Suprapubic skin (tissue), 4 donors: Measurements from ENCODE around the gene PITPNM3. TPM values are rescaled to one million over a fixed set of nuclear protein-coding genes. Genes with fewer than 3 reads are reported as not detected.

Experiments used
- DNase-seq, 2 donors: peaks; one replicate each; pipeline ENCODE4 v3.0.0-alpha.2; 2019; ENCODE audit warnings: low spot score in 2 of 2
- H3K27ac ChIP-seq: fragments of 200-600 bp; sonication (generic); one replicate; pipeline ENCODE4 v1.5.1; 2019
- H3K27me3 ChIP-seq: fragments of 200-600 bp; sonication (generic); one replicate; pipeline ENCODE4 v1.5.1; 2019
- H3K36me3 ChIP-seq: fragments of 200-600 bp; sonication (generic); one replicate; pipeline ENCODE4 v1.5.1; 2019
- H3K4me1 ChIP-seq: fragments of 200-600 bp; sonication (generic); one replicate; pipeline ENCODE4 v1.5.1; 2019
- H3K4me3 ChIP-seq: fragments of 200-600 bp; sonication (generic); one replicate; pipeline ENCODE4 v1.5.1; 2019; ENCODE audit warnings: mild to moderate bottlenecking
- H3K9me3 ChIP-seq: fragments of 200-600 bp; sonication (generic); one replicate; pipeline ENCODE4 v1.5.1; 2019
- EP300 ChIP-seq: sonication (generic); formaldehyde crosslinking; IDR thresholded peaks from one replicate; pipeline ENCODE4 v1.6.1; 2017; ENCODE audit warnings: antibody characterized with exemption
- POLR2A ChIP-seq, 2 donors: fragments of 450-650 bp; IDR thresholded peaks; one replicate each; pipeline ENCODE4 v1.6.1; 2017; ENCODE audit warnings: antibody characterized with exemption in 2 of 2, mild to moderate bottlenecking in 2 of 2, moderate library complexity in 2 of 2
- POLR2AphosphoS5 ChIP-seq, 3 donors: sonication (generic); formaldehyde crosslinking; IDR thresholded peaks; one replicate each; pipeline ENCODE4 v1.6.1; 2017; ENCODE audit warnings: antibody characterized with exemption in 3 of 3
- WGBS: methylation state at CpG from one replicate; pipeline ENCODE4 v1.1.5; 2018; 5-methylcytosine and 5-hydroxymethylcytosine counted together
- total RNA-seq, 4 donors: library from RNA; depleted of rRNA; stranded (reverse); fragments of >200 nt; gene quantifications; one replicate each; pipeline ENCODE4 v1.1.0, GENCODE V29; 2016
- TF ChIP-seq, protein P1 (sequence below), 2 donors: fragments of 200-600 bp in 1 of 2; fragments of 450-650 bp in 1 of 2; sonication (generic) in 1 of 2; IDR thresholded peaks; one replicate each; pipeline ENCODE4 v1.5.1; 2016 to 2019; ENCODE audit warnings: antibody characterized with exemption in 2 of 2, mild to moderate bottlenecking in 1 of 2, moderate library complexity in 1 of 2

Gene PITPNM3
- total RNA-seq, 4 donors from 2014 or later = 16.4 to 31.1 (median 19.2) TPM

DNA sequence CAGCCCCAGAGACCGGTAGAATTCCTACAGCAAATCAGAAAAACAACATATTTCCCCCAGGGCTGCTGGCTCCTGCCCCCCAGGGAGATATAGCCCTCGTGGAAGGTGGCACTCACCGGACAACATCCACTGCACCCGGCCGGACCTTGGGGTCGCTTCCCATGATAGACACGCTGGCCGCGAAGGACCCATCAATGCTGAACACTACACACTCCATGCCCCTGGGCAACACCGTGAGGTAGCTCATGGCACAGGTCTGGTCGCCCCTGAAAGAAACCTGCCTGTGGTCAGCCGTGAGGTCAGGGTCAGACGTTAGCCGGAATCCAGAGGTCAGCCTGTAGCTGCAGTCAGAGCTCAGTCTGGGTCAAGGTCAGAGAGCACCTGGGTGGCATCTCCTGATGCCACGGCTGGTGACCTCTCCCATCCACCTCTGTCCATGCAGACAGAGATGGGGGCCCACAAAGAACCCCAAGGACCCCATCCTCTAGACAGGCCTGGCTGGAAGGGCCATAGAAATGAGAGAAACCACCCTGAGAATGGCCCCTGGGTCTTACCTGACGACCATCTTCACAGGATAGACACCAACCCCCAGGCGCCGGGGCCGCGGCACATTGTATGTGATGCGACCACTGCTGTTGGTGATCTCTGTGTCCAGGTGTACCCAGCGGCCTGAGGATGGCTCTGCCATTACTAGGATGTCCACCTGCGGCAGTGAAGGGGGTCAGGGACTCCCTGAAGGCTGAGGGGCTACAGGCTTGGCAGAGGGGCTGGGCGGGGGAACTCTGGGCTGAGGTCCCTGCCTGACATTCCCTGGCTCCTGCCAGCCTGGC lies 92.5 kb downstream of the PITPNM3 start:
- Histone ChIP-seq H3K4me1 (no peaks in the 10 kb centered on the region), H3K27me3 (no peaks in the 10 kb centered on the region), H3K36me3 (peaks cover 40% of the 10 kb centered on the region), H3K4me3 (no peak overlapping the region), H3K9me3 (no peaks in the 10 kb centered on the region), H3K27ac (no peak overlapping the region)
- TF ChIP-seq POLR2A (IDR thresholded peaks at IDR 0.05) = no peak
- no peak for TF ChIP-seq POLR2AphosphoS5 (IDR thresholded peaks at IDR 0.05)
- TF ChIP-seq, protein P1, sequence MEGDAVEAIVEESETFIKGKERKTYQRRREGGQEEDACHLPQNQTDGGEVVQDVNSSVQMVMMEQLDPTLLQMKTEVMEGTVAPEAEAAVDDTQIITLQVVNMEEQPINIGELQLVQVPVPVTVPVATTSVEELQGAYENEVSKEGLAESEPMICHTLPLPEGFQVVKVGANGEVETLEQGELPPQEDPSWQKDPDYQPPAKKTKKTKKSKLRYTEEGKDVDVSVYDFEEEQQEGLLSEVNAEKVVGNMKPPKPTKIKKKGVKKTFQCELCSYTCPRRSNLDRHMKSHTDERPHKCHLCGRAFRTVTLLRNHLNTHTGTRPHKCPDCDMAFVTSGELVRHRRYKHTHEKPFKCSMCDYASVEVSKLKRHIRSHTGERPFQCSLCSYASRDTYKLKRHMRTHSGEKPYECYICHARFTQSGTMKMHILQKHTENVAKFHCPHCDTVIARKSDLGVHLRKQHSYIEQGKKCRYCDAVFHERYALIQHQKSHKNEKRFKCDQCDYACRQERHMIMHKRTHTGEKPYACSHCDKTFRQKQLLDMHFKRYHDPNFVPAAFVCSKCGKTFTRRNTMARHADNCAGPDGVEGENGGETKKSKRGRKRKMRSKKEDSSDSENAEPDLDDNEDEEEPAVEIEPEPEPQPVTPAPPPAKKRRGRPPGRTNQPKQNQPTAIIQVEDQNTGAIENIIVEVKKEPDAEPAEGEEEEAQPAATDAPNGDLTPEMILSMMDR (IDR thresholded peaks at IDR 0.05) = no peak
- no peak for TF ChIP-seq EP300
- WGBS = 96% methylated on average over 21 of the region's 24 CpGs
- no peak for DNase-seq

DNA sequence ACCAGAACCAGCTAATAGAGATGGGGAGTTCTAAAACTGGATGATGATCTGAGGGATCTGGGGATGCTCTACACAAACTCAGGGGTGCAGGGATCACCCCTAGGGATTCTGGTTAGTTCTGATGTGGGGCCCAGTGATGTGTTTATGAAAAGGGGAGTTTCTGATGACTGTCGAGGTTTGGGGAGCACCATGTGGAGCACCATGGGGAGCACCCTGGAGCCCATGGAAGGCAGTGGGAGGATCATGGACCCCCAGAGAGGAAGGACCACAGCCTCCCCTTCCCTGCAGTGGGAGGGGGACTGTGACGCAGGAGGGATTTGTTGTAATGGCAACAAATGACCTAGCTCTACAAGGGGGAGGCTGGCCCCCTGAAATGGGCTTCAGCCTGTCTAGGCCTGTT lies 93.7 kb downstream of the PITPNM3 start:
- no peak overlapping the region for H3K4me3 ChIP-seq
- no peak for DNase-seq
- peaks cover 30% of the 10 kb centered on the region for H3K36me3 ChIP-seq
- H3K27ac ChIP-seq = no peak overlapping the region
- H3K4me1 ChIP-seq = no peaks in the 10 kb centered on the region
- H3K27me3 ChIP-seq = no peaks in the 10 kb centered on the region
- WGBS = 100% methylated on average over 2 of the region's 2 CpGs
- no peaks in the 10 kb centered on the region for H3K9me3 ChIP-seq
- TF ChIP-seq EP300 = no peak
- no peak for TF ChIP-seq POLR2AphosphoS5 (IDR thresholded peaks at IDR 0.05)
- no peak for TF ChIP-seq POLR2A (IDR thresholded peaks at IDR 0.05)
- TF ChIP-seq, protein P1 (IDR thresholded peaks at IDR 0.05) = no peak

DNA sequence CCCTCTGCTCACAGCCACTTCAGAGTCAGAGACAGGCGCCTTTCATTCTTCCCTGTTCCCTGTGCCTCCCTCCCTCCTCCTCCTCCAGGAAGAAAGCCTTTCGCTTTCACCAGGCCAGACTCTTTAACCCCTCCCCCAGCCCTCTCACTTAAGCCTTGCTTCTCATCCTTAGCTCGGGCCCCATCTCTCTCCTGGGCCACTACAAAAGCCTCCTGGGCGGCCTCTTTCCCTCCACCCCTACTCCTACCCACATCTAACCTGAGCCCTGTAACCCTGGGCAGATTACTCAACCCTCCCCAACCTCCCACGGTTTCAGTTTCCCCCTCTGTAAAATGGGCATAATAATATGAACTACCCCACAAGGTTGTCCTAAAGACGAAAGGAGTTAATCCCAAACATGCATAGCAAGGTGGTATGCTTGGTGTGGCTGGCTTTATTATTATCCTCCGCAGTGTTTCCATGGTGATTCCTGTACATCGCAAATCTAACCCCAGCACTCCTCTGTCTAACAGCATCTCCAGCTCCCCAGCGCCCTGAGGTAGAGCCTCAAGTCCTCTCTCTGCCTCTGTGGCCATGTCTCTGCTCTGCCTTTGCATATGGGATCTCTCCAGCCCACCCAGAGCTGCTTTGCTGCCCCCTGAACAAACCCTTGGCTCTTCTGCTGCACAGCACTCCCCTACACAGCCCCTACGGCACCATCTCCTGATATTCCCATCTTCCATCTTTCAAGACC lies 94.4 kb downstream of the PITPNM3 start:
- no peaks in the 10 kb centered on the region for H3K27me3 ChIP-seq

DNA sequence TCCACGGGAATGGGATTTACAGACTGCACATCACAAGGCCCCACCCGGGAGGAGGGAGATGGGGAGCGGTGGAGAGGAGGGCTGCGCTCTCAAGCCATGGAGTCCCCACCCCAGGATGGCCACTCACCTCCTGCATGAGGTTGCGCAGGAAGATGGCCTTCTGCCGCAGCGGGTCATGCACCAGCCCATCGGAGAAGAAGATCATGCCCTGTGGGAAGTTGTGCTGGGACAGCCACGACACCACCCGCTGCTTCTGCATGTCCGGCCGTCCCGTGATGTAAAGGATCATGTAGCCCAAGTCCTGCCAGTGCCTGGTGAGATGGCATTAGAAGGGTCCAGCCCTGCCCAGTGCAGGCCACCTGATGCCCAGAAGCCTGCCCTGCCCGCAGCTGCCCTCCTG lies 95.1 kb downstream of the PITPNM3 start:
- H3K27ac ChIP-seq = no peak overlapping the region
- peaks cover 29% of the 10 kb centered on the region for H3K36me3 ChIP-seq
- DNase-seq = no peak
- H3K4me3 ChIP-seq = no peak overlapping the region
- no peaks in the 10 kb centered on the region for H3K4me1 ChIP-seq
- no peaks in the 10 kb centered on the region for H3K27me3 ChIP-seq
- H3K9me3 ChIP-seq = no peaks in the 10 kb centered on the region
- 89% methylated on average over 10 of the region's 14 CpGs for WGBS
- TF ChIP-seq POLR2A (IDR thresholded peaks at IDR 0.05) = no peak
- TF ChIP-seq EP300 = no peak
- no peak for TF ChIP-seq POLR2AphosphoS5 (IDR thresholded peaks at IDR 0.05)
- TF ChIP-seq, protein P1 (IDR thresholded peaks at IDR 0.05) = no peak

More for the DNA sequence above, 94.4 kb downstream of the PITPNM3 start:
- Histone ChIP-seq H3K36me3 (peaks cover 29% of the 10 kb centered on the region), H3K9me3 (no peaks in the 10 kb centered on the region), H3K4me1 (no peaks in the 10 kb centered on the region), H3K4me3 (no peak overlapping the region), H3K27ac (no peak overlapping the region)
- TF ChIP-seq EP300 = no peak
- TF ChIP-seq, protein P1 (IDR thresholded peaks at IDR 0.05) = no peak
- DNase-seq = no peak
- 87% methylated on average over 10 of the region's 10 CpGs for WGBS

DNA sequence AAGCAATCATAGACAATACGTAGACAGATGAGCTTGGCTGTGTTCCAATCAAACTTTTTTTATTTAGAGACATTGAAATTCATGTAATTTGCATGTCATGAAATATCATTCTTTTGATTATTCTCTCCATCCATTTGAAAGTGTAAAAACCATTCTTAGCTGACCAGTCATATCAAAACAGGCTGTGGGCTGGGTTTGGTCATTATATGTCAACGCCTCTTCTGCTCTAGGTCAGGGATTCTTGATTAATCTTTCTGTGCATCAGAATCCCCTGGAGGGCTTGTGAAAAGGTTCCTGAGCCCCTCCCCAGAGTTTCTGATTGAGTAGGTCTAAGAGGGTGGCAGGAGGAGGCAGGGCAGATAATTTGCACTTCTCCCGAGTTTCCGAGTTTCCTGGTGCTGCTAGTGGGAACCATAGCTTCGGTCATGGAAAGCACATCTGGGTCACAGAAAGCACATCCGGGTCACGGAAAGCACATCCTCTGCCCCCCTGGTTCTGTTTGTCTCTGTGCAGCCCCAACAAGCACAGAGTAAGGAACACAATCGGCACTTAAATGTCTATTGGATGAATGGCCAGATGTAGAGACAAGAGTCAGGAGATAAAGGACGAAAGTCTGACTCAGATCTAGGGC lies 95.7 kb downstream of the PITPNM3 start:
- 91% methylated on average over 9 of the region's 9 CpGs for WGBS
- Histone ChIP-seq H3K4me1 (no peaks in the 10 kb centered on the region), H3K27me3 (no peaks in the 10 kb centered on the region), H3K4me3 (no peak overlapping the region), H3K36me3 (peaks cover 29% of the 10 kb centered on the region), H3K27ac (no peak overlapping the region), H3K9me3 (no peaks in the 10 kb centered on the region)
- TF ChIP-seq POLR2A (IDR thresholded peaks at IDR 0.05) = no peak
- TF ChIP-seq POLR2AphosphoS5 (IDR thresholded peaks at IDR 0.05) = no peak
- TF ChIP-seq, protein P1 (IDR thresholded peaks at IDR 0.05) = no peak
- no peak for TF ChIP-seq EP300
- DNase-seq = no peak
